Measurements from ENCODE around the gene MAGEA1. TPM values are rescaled to one million over a fixed set of nuclear protein-coding genes. Genes with fewer than 3 reads are reported as not detected.

Gene MAGEA1
- total and polyA plus RNA-seq, 2 experiments from 2014 or later: not detected

GRCh38 chrX:153225438-153226098, 46.5 kb downstream of the MAGEA1 start:
- TF ChIP-seq EZH2 (IDR thresholded peaks at IDR 0.05; ENCODE audit: insufficient read depth, poor library complexity, severe bottlenecking) (no peak), EZH2phosphoT487 (IDR thresholded peaks at IDR 0.05; ENCODE audit: insufficient read depth, low read depth) (no peak)
- 89% methylated on average over 3 to 8 of the region's 8 CpGs for WGBS, 2 experiments (ENCODE audit: low coverage in 1 of 2, low lambda C conversion rate in 2 of 2, missing lambda C conversion rate in 2 of 2)
- Histone ChIP-seq H3K79me2 (ENCODE audit: insufficient read depth) (no peaks in the 10 kb centered on the region), H3K27ac (no peak overlapping the region), H3K36me3 (ENCODE audit: low read depth) (no peaks in the 10 kb centered on the region), H3K9me3 (ENCODE audit: low read depth) (no peaks in the 10 kb centered on the region), H2AFZ (no peak overlapping the region), H4K20me1 (ENCODE audit: insufficient read depth) (no peaks in the 10 kb centered on the region), H3K4me2 (ENCODE audit: unreplicated experiment) (no peak overlapping the region), H3K27me3 (replicated peaks; ENCODE audit: insufficient read depth) (no peaks in the 10 kb centered on the region), H3F3A (ENCODE audit: insufficient read depth) (no peaks in the 10 kb centered on the region), H3K9me2 (ENCODE audit: insufficient read depth) (no peaks in the 10 kb centered on the region), H3K9ac (no peak overlapping the region), H3K4me3 (no peak overlapping the region), H3K4me1 (ENCODE audit: insufficient read depth) (no peaks in the 10 kb centered on the region)
- in situ Hi-C loops (cut with MboI): no loop called here
- DNase-seq: no peak

GRCh38 chrX:153226344-153227185, 47.5 kb downstream of the MAGEA1 start:
- Histone ChIP-seq H3K27me3 (replicated peaks; ENCODE audit: insufficient read depth) (no peaks in the 10 kb centered on the region), H3K27ac (no peak overlapping the region), H3K9me3 (ENCODE audit: low read depth) (no peaks in the 10 kb centered on the region), H3K79me2 (ENCODE audit: insufficient read depth) (no peaks in the 10 kb centered on the region), H3K9me2 (ENCODE audit: insufficient read depth) (no peaks in the 10 kb centered on the region), H4K20me1 (ENCODE audit: insufficient read depth) (no peaks in the 10 kb centered on the region), H3F3A (ENCODE audit: insufficient read depth) (no peaks in the 10 kb centered on the region), H3K36me3 (ENCODE audit: low read depth) (no peaks in the 10 kb centered on the region), H3K4me2 (ENCODE audit: unreplicated experiment) (no peak overlapping the region), H3K4me3 (no peak overlapping the region), H3K4me1 (ENCODE audit: insufficient read depth) (no peaks in the 10 kb centered on the region), H3K9ac (no peak overlapping the region), H2AFZ (no peak overlapping the region)
- no peak for TF ChIP-seq EZH2 (IDR thresholded peaks at IDR 0.05; ENCODE audit: insufficient read depth, poor library complexity, severe bottlenecking)
- peak; percentile 58 for DNase-seq
- in situ Hi-C loops (cut with MboI): no loop called here
- 3 to 5% methylated on average over 4 to 16 of the region's 16 CpGs for whole genome bisulfite sequencing, 2 experiments (ENCODE audit: low coverage in 1 of 2, low lambda C conversion rate in 2 of 2, missing lambda C conversion rate in 2 of 2)

Other genes with a start within 250 kb of the MAGEA1 start
- gene PNMA5, start 185.2 kb upstream of the MAGEA1 start, total RNA-seq (2014; rRNA removed; shearing (Covaris generic)): not detected in 2 replicates
- not detected in 2 replicates for gene PNMA5, start 185.2 kb upstream of the MAGEA1 start, polyA plus RNA-seq (2016; fragmentation: Nextera tagmentation; extraction: Ambion mirVana)
- not detected in 2 replicates for gene PNMA3, start 122.8 kb upstream of the MAGEA1 start, total RNA-seq (2014; rRNA removed; shearing (Covaris generic))
- not detected in 2 replicates for gene PNMA3, start 122.8 kb upstream of the MAGEA1 start, polyA plus RNA-seq (2016; fragmentation: Nextera tagmentation; extraction: Ambion mirVana)
- 0.22 and 1.1 TPM in 2 replicates for gene PNMA6A, start 106.8 kb upstream of the MAGEA1 start, total RNA-seq (2014; rRNA removed; shearing (Covaris generic))
- gene PNMA6A, start 106.8 kb upstream of the MAGEA1 start, polyA plus RNA-seq (2016; fragmentation: Nextera tagmentation; extraction: Ambion mirVana): 0.19 TPM in 1 of 2 replicates, not detected in the other
- gene PNMA6F, start 142.5 kb downstream of the MAGEA1 start, total RNA-seq (2014; rRNA removed; shearing (Covaris generic)): not detected in 2 replicates
- gene PNMA6F, start 142.5 kb downstream of the MAGEA1 start, polyA plus RNA-seq (2016; fragmentation: Nextera tagmentation; extraction: Ambion mirVana): not detected in 2 replicates
- 11.5 and 12.0 TPM in 2 replicates for gene ZNF275, start 154.9 kb downstream of the MAGEA1 start, total RNA-seq (2014; rRNA removed; shearing (Covaris generic))
- gene ZNF275, start 154.9 kb downstream of the MAGEA1 start, polyA plus RNA-seq (2016; fragmentation: Nextera tagmentation; extraction: Ambion mirVana): 6.3 and 6.5 TPM in 2 replicates
- not detected in 2 replicates for gene PNMA6E, start 222.1 kb downstream of the MAGEA1 start, total RNA-seq (2014; rRNA removed; shearing (Covaris generic))
- gene PNMA6E, start 222.1 kb downstream of the MAGEA1 start, polyA plus RNA-seq (2016; fragmentation: Nextera tagmentation; extraction: Ambion mirVana): not detected in 2 replicates
- gene ZFP92, start 232.2 kb downstream of the MAGEA1 start, total RNA-seq (2014; rRNA removed; shearing (Covaris generic)): 0.11 TPM in 1 of 2 replicates, not detected in the other
- not detected in 2 replicates for gene ZFP92, start 232.2 kb downstream of the MAGEA1 start, polyA plus RNA-seq (2016; fragmentation: Nextera tagmentation; extraction: Ambion mirVana)

Data from GM23248 (cell line).